ENCODE results near the gene PC. TPM values are rescaled to one million over a fixed set of nuclear protein-coding genes. Genes with fewer than 3 reads are reported as not detected.
A peak's percentile ranks its signal among the peaks of the same experiment; 100 is the strongest.

The PC gene
- total and polyA plus RNA-seq, 9 of the 15 experiments (the other 6 are each of a cell fraction or from before 2014, with no cell fraction given): 0.94 to 38.0 (median 8.7) TPM

- no peak for TF ChIP-seq ZNF639 (CRISPR knock-in tag; conservative IDR thresholded peaks at IDR 0.05 in 1 of 2, IDR thresholded peaks at IDR 0.05 in 1 of 2)
- no peak for TF ChIP-seq NFRKB (IDR thresholded peaks at IDR 0.05; ENCODE audit: low read depth)
- TF ChIP-seq IRF2 (CRISPR knock-in tag; IDR thresholded peaks at IDR 0.05): no peak
Observed at GRCh38 chr11:66985508-66986177, 27.5 kb upstream of the PC start (continued).

- Histone ChIP-seq H3K36me3 (ENCODE audit: control insufficient read depth, insufficient read depth, low read length) (no peaks in the 10 kb centered on the region), H3K79me2 (ENCODE audit: control insufficient read depth, insufficient read depth, low read length) (no peaks in the 10 kb centered on the region), H3K4me2 (ENCODE audit: insufficient read depth, low read length) (no peak overlapping the region), H3K27me3 (ENCODE audit: control insufficient read depth in 2 of 2, insufficient read depth in 2 of 2, low read length in 2 of 2) (no peaks in the 10 kb centered on the region), H3K27ac (ENCODE audit: extremely low read depth, low read depth, low read length) (no peak overlapping the region), H2AFZ (ENCODE audit: low read depth, low read length) (no peak overlapping the region), H3K9me1 (ENCODE audit: control insufficient read depth, insufficient read depth, low read length) (no peaks in the 10 kb centered on the region), H3K4me1 (replicated peaks in 1 of 2; ENCODE audit: control insufficient read depth in 2 of 2, insufficient read depth in 2 of 2, low read length in 2 of 2) (peaks cover 2 to 9% of the 10 kb centered on the region in 2 experiments; a peak in 4 of 5 replicates), H3K9ac (ENCODE audit: insufficient read depth in 1 of 2, low read depth in 2 of 2, low read length in 2 of 2) (no peak overlapping the region), H3K9me3 (replicated peaks; ENCODE audit: control insufficient read depth, insufficient read depth, low read depth, low read length) (no peaks in the 10 kb centered on the region), H3K4me3 (no peak overlapping the region), H4K20me1 (replicated peaks; ENCODE audit: control insufficient read depth, insufficient read depth, low read length) (no peaks in the 10 kb centered on the region)
- FAIRE-seq: no peak
- no TSS peak for BruUV-seq (replicated peaks)
- no peak for ATAC-seq
- CTCF ChIA-PET (ENCODE audit: low intra/inter-chr PET ratio): no interaction called here
- POLR2A ChIA-PET: no interaction called here
- no peak for DNase-seq (ENCODE audit: extremely low read depth in 1 of 4, low spot score in 3 of 4)
- intact Hi-C loops (cut with micrococcal nuclease): no loop called here
- in situ Hi-C loops (cut with MboI): loop anchor here (5.0 kb wide), 1 partner anchor 291 kb away; no protein-coding TSS in a partner anchor
- 57% methylated on average over 5 of the region's 5 CpGs for WGBS (ENCODE audit: insufficient coverage, low coverage, missing lambda C conversion rate)
- TF ChIP-seq CBX3 (IDR thresholded peaks at IDR 0.05; ENCODE audit: borderline replicate concordance in 1 of 2, low read length in 2 of 2) (peak in 1 of 2 experiments; percentile 44; a peak in 1 of 3 replicates), ZNF766 (CRISPR knock-in tag; conservative IDR thresholded peaks at IDR 0.05) (no peak), TRIM24 (IDR thresholded peaks at IDR 0.05) (peak; percentile 25 to 40; a peak in 2 of 4 replicates), TRIM28 (IDR thresholded peaks at IDR 0.05) (peak; percentile 59; the same call in 1 of the 2 replicates), NR2C1 (IDR thresholded peaks at IDR 0.05) (no peak), NR2C1 (tag; IDR thresholded peaks at IDR 0.05) (no peak), BRF1 (IDR thresholded peaks at IDR 0.05; ENCODE audit: borderline replicate concordance, extremely low read depth, insufficient read length) (no peak), ZBED1 (IDR thresholded peaks at IDR 0.05) (no peak), ZNF408 (CRISPR knock-in tag; IDR thresholded peaks at IDR 0.05; ENCODE audit: low read depth) (no peak), ZNF316 (IDR thresholded peaks at IDR 0.05) (peak; percentile 81), RFX1 (IDR thresholded peaks at IDR 0.05) (no peak)
- TF ChIP-seq, protein P1, sequence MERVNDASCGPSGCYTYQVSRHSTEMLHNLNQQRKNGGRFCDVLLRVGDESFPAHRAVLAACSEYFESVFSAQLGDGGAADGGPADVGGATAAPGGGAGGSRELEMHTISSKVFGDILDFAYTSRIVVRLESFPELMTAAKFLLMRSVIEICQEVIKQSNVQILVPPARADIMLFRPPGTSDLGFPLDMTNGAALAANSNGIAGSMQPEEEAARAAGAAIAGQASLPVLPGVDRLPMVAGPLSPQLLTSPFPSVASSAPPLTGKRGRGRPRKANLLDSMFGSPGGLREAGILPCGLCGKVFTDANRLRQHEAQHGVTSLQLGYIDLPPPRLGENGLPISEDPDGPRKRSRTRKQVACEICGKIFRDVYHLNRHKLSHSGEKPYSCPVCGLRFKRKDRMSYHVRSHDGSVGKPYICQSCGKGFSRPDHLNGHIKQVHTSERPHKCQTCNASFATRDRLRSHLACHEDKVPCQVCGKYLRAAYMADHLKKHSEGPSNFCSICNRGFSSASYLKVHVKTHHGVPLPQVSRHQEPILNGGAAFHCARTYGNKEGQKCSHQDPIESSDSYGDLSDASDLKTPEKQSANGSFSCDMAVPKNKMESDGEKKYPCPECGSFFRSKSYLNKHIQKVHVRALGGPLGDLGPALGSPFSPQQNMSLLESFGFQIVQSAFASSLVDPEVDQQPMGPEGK (CRISPR knock-in tag; IDR thresholded peaks at IDR 0.05; ENCODE audit: borderline replicate concordance): no peak
Observed at GRCh38 chr11:66983275-66983924, 25.2 kb upstream of the PC start.
